ENCODE measurements around the gene ITGB2.
A peak's percentile ranks its signal among the peaks of the same experiment; 100 is the strongest.
"Not testable (repeated sequence)": the region's sequence is repeated elsewhere in the genome, so short reads cannot be mapped to it uniquely, and the experiment has no call there.

The ITGB2 gene

GRCh38 chr21:44940116-44940631 is 19.5 kb upstream of the ITGB2 start:
- DNase-seq, result no peak

GRCh38 chr21:44939532-44940115 is 18.9 kb upstream of the ITGB2 start, which contains the start of gene SLX9:
SLX9 (plus strand) TSS chr21:44940029; CDS start chr21:44940058, 29 bp downstream.
- peak; percentile 37 to 85 for DNase-seq

DNA sequence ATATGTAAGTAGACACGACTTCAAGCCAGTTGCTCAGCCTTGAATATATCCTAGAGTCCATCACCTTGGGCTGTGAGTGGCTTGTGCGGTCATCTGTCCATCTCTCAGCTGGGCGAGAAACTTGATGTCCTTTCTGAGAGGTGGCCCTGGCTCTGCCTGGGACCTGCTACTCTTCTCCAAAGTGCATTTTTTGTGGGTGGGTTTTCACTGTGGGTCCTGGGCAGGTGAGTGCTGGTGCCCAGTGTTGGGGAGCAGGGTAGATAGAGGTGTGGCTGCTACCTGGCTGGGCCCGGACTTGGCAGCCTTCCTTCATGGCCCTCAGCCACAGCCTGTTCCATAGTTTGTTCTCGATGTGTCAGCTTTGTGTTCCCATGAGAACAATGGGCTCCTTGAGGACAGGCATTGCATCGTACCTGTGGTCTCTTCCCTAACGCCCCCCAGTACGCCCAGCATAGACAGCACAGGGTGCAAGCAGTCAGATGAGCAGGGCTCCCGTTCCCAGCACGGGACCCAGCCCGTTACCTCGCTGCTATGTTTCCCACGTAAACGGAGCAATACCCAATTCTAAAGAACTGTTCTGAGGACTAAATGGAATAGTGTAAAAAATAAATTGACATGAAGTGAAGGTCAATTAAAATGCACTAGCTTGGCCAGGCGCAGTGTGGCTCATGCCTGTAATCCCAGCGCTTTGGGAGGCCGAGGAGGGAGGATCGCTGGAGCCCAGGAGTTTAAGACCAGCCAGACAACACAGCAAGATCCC is 18.3 kb upstream of the ITGB2 start:
- DNase-seq, result no peak

DNA sequence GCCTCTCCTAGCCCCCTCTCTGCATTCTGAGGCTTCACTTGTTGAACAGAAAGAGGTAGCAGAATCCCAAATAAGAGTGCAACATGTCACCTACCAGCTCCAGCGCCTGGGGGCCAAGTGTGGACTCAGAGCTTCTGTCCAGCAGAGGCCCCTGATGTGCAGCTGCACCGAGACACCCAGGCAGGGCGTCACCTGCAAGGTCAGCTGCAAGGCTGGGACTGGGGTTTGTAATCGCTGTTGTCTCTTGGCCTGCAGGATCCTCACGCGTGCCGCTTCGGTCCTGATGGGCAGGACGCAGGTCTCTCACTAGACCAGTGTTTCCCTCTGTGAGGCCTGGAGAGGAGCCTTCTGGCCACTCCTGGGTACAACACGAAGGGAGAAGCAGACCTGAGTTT is 14.8 kb upstream of the ITGB2 start:
- DNase-seq, result no peak

DNA sequence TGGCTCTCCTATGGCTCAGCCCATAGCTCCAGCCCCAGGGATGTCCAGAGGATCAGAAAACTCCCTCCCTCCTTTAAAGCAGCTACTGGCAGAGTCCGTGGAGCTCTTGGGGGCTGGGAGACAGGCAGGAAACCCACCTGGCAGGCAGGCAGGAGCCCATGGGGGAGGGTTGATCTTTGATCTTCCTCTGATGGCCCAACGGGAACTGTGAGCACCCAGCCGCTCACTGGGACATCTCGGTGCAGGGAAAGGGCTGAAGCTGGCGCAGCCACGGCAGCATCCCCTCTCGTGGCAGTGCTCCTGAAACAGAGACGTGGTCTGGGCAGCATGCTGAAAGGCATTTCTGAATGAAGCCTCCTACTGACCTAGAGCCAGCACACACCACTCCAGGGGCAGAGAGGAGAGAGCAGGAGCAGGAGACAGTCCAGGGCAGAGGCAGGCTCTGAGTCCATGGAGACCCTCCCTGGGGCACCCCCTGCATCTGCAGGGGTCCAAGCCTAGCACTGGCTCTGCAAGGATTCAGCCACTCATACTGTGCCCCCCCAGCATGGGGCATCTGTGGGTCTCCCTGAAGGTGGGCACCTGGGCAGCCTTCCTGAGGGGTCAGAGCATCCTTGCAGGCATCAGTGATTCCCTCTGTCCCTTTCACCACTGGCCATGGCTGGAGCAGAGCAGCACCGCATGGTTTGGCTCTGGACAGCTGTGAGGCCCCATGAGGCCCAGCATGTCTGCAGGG is 14.3 kb upstream of the ITGB2 start:
- no peak for DNase-seq

GRCh38 chr21:44934276-44934675 is 13.6 kb upstream of the ITGB2 start:
- DNase-seq, result no peak

DNA sequence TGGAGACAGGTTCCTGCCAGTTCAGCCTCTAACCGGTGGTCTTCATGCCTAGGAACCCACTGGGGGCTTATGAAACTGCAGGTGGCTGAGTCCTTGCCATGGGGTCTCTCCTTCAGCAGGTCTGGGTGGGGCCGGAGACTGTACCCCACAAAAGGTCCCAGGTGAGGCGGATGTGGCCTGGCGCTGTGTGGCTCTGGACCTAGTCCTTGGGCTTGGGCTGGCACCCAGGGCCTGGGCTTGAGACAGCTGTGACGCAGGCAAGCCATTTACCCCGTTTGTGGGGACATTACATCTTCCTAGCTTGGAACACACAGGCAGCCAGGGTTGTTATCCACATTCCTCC is 13.2 kb upstream of the ITGB2 start:
- no peak for DNase-seq

DNA sequence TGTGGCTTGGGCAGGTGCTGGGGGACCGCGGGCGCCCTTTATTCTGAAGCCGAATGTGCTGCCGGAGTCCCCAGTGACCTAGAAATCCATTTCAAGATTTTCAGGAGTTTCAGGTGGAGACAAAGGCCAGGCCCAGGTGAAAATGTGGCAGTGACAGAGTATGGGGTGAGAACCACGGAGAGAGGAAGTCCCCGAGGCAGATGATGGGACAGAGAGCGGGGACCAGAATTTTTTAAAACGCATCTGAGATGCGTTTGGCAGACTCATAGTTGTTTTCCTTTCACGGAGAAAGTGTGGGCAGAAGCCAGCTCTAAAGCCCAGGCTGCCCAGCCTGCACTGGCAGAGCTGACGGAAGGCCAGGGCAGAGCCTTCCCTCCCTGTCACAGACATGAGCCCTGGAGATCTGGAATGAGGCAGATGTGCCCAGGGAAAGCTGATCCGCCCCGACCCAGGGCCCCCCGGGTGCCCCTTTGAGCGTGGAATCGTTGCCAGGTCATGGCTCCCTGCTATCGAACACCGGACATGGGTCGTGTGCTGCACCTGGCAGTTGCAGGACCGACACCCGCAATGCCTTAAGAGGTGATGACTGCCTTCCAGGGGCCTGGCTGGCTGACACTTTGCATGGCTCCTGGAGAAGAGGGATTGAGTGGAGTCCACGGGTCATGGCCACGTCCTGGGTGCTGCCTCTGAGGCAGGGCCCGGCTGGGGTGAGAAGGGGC is 12.7 kb upstream of the ITGB2 start:
- no peak for DNase-seq

- peak in 1 of 2 experiments; percentile 56 for DNase-seq
Measured at GRCh38 chr21:44932408-44933181, 11.9 kb upstream of the ITGB2 start.

GRCh38 chr21:44931501-44932407 is 11.1 kb upstream of the ITGB2 start:
- no peak for DNase-seq

- DNase-seq, result peak in 1 of 2 experiments; percentile 28
Measured at GRCh38 chr21:44931137-44931500, 10.4 kb upstream of the ITGB2 start.

- DNase-seq, result no peak
Measured at GRCh38 chr21:44930543-44930981, 9.9 kb upstream of the ITGB2 start.

- DNase-seq, result no peak
Measured at GRCh38 chr21:44929799-44930542, 9.3 kb upstream of the ITGB2 start.

DNA sequence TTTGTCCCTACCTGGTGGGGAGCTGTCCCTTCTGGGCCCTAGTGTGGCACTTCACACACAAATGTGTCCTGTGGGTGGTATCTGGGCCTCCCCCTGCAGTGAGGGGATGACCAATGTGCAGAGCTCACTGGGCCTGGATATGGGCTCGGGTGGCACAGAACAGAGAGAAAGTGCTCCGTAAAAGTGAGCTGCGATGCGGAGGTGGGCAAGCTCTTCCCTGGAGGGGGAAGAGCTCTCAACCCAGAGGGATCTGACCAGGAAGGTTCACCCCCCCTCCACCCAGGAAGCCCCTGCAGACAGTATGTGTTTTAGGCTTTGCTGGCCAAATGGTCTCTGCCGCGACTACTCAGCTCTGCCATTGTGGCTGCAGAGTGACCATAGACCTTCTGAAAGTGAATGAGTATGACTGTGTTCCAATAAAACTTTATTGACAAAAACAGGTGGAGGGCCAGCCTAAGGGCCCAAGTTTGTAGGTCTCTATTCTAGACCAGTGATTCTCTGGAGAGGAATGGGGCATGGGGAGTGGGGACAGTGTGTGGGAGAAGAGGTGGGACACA is 8.6 kb upstream of the ITGB2 start:
- no peak for DNase-seq

GRCh38 chr21:44928500-44929241 is 8.0 kb upstream of the ITGB2 start:
- DNase-seq, result not testable (repeated sequence)

DNA sequence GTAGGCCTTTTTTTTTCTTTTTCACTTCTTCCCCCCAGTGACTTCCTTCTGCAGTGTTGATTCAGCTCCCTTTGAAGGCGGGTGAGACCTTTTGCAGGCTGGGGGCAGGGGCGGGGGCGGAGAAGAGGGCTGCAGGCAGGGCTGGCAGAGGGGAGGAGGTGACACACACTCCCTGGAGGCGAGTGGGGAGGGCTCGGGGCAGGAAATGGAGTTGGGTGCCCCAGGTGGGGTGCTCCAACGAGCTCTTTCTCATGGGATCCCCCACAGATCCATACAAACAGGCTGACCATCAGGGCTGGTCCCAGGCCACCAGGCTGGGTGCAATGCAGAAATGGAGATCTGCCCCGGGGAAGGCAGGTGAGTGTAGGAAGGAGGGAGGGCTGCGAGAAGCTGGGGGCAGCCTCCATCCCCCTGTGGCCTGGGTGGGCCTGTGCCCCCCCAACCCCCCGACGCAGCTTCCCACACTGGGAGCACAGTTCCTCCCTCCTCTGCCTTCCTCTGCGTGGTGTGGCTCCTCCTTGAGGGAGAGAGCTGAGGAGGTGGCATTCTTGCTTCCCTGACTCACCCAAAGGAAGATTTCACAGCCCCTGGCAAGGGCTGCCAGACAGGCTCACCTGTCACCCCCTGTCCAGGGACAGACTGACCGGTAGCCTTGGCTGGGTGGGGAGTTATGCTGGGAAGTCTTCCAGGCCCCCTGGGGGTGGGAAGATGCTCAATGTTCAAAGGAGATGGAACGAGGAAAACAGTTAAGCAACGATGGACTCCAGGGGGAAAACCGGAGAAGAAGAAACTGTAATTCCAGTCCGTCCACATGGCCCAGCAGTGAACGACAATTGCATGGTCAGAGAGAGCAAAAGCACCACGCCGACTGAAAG is 7.1 kb upstream of the ITGB2 start:
- DNase-seq, result no peak

DNA sequence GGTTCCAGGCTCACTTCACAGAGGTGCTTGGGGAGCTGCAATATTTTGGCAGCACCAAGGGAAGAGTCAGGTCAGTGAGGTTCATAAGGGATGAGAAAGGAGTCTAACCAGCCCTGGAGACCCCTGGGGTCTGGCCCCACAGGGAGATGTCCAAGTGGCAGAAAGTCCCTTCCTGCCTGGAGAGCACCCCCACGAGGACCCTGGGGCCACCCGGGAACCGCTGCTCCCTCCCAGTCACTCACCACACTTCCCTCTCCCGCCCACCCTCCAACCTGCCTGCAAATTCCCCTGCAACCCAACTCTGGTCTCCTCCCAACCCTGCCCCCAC is 6.5 kb upstream of the ITGB2 start:
- no peak for DNase-seq

DNA sequence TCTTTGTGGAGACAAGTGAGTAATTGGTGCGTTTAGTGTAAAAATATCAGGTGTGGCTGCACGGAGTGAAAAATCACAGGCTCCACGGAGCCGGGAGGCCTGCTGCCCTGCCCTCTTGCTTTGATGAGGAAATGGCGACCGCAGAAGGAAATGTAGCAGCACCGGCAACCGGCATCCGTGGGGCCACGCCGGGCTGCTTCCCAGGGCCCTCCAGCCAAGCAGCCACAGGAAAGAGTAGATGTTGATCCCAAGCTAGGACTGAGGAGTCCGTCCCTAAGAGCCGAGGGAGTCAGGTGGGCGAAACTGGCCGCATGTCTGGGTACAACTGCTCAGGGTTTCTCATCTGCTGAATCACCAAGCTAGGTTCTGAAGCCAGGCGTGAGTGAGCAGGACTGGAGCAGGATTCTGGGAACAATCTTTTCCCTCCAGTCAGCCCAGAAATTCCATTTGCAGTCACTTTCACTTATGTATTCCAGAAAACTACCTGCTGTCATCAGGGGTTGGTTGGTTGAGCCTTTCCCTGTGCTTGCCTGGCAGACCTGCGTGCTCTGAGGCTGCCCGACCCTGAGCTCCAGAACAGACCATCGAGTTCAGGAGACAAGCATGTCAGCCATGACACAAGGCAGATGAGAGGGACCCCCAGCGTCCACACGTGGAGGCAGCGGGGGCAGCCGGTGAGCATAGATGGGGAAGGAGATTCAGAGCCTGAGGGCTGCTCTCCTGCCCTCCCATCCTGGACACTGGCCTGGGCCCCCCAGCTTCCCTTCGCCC is 5.8 kb upstream of the ITGB2 start:
- no peak for DNase-seq
